GM21381 (cell line): Measurements from ENCODE around the gene LRMDA.

Experiments
- ATAC-seq: cut with Tn5 transposase; IDR thresholded peaks from one replicate; pipeline ENCODE4 v1.9.1; 2021; ENCODE audit warnings: mild to moderate bottlenecking, moderate library complexity; ENCODE audit not compliant: unreplicated experiment

LRMDA gene

GRCh38 chr10:75568450-75569130, 137.2 kb downstream of the LRMDA start:
- ATAC-seq, result no peak

GRCh38 chr10:75569506-75569905, 138.1 kb downstream of the LRMDA start:
- ATAC-seq, result no peak

- ATAC-seq, result no peak
Measured at GRCh38 chr10:75572478-75572877, 141.1 kb downstream of the LRMDA start.

GRCh38 chr10:75575940-75576339, 144.5 kb downstream of the LRMDA start:
- no peak for ATAC-seq

- no peak for ATAC-seq
Measured at GRCh38 chr10:75582102-75582501, 150.7 kb downstream of the LRMDA start.

- ATAC-seq, result no peak
Measured at GRCh38 chr10:75585294-75585693, 153.9 kb downstream of the LRMDA start.

GRCh38 chr10:75586814-75587213, 155.4 kb downstream of the LRMDA start:
- no peak for ATAC-seq

GRCh38 chr10:75588031-75588430, 156.6 kb downstream of the LRMDA start:
- ATAC-seq, result no peak

- ATAC-seq, result no peak
Measured at GRCh38 chr10:75589895-75590654, 158.7 kb downstream of the LRMDA start.

GRCh38 chr10:75592151-75592787, 160.8 kb downstream of the LRMDA start:
- ATAC-seq, result no peak

GRCh38 chr10:75592791-75593643, 161.6 kb downstream of the LRMDA start:
- ATAC-seq, result no peak

GRCh38 chr10:75593692-75594556, 162.5 kb downstream of the LRMDA start:
- no peak for ATAC-seq

GRCh38 chr10:75596930-75597620, 165.7 kb downstream of the LRMDA start:
- ATAC-seq, result no peak

GRCh38 chr10:75597773-75598440, 166.5 kb downstream of the LRMDA start:
- ATAC-seq, result no peak

- no peak for ATAC-seq
Measured at GRCh38 chr10:75598998-75599397, 167.6 kb downstream of the LRMDA start.

- no peak for ATAC-seq
Measured at GRCh38 chr10:75599875-75600648, 168.6 kb downstream of the LRMDA start.

- no peak for ATAC-seq
Measured at GRCh38 chr10:75600833-75601232, 169.4 kb downstream of the LRMDA start.

GRCh38 chr10:75602341-75602740, 170.9 kb downstream of the LRMDA start:
- ATAC-seq, result no peak
